Kidney (tissue), 14 donors: Measurements from ENCODE around the gene APOL4. TPM values are rescaled to one million over a fixed set of nuclear protein-coding genes. Genes with fewer than 3 reads are reported as not detected.

Experiments used
- DNase-seq, 5 donors: peaks; one replicate each; pipeline ENCODE4 v3.0.0-alpha.2; 2013 to 2020
- FAIRE-seq: peaks from 2 replicates; lab custom pipeline; 2012; peaks lifted over from hg19 to GRCh38; lab: Jason Lieb, UNC
- H3K27ac ChIP-seq, 2 donors: one replicate each; pipeline ENCODE4 v1.7.0; 2013; ENCODE audit warnings: low read depth in 2 of 2, low read length in 2 of 2, inconsistent platforms in 1 of 2
- H3K27me3 ChIP-seq: one replicate; pipeline ENCODE4 v1.7.1; 2013; ENCODE audit warnings: low read length, inconsistent platforms; ENCODE audit not compliant: control insufficient read depth, insufficient read depth
- H3K36me3 ChIP-seq, 3 donors: one replicate each; pipeline versions ENCODE4 v1.7.0 to v1.7.1; 2013; ENCODE audit warnings: low read length in 3 of 3, control low read depth in 1 of 3, inconsistent platforms in 1 of 3; ENCODE audit not compliant: insufficient read depth in 3 of 3, control insufficient read depth in 2 of 3
- H3K4me1 ChIP-seq, 3 donors: one replicate each; pipeline versions ENCODE4 v1.7.0 to v1.7.1; 2013; ENCODE audit warnings: low read length in 3 of 3, inconsistent platforms in 1 of 3, low read depth in 1 of 3; ENCODE audit not compliant: control insufficient read depth in 2 of 3, insufficient read depth in 2 of 3
- H3K4me3 ChIP-seq, 3 donors: one replicate each; pipeline versions ENCODE4 v1.7.0 to v1.8.1; 2013; ENCODE audit warnings: low read length in 3 of 3, control low read depth in 1 of 3, inconsistent platforms in 1 of 3
- H3K9ac ChIP-seq, 3 donors: one replicate each; pipeline versions ENCODE4 v1.7.0 to v1.7.1; 2013; ENCODE audit warnings: low read length in 3 of 3, control low read depth in 1 of 3, inconsistent platforms in 1 of 3
- H3K9me3 ChIP-seq, 3 donors: one replicate each; pipeline versions ENCODE4 v1.7.0 to v1.7.1; 2013; ENCODE audit warnings: low read length in 3 of 3, control low read depth in 1 of 3, inconsistent platforms in 1 of 3; ENCODE audit not compliant: control insufficient read depth in 2 of 3, insufficient read depth in 1 of 3
- CTCF ChIP-seq: IDR thresholded peaks from 3 replicates; pipeline ENCODE4 v1.5.1; 2012; ENCODE audit warnings: mild to moderate bottlenecking, moderate library complexity, borderline replicate concordance; ENCODE audit not compliant: insufficient read depth; ENCODE audit errors: extremely low read depth
- intact Hi-C: fragments of 100-400 bp; cut with DNase I; formaldehyde crosslinking; loops from one replicate; pipeline ENCODE4 v1.11.1; 2022
- polyA plus RNA-seq: library from polyadenylated mRNA; stranded (reverse); fragments of 350-450 nt; fragmentation: Illumina TruSeq; extraction: RNeasy Lipid Tissue Mini Kit (QIAGEN cat#74804); gene quantifications from one replicate; pipeline ENCODE4 v1.2.3, GENCODE V29; 2014; ENCODE audit warnings: low read depth, low replicate concordance; ENCODE audit not compliant: insufficient read depth
- total RNA-seq: library from RNA; stranded (reverse); fragmentation: NEBNext Ultra II Directional; extraction: Animal tissue kit (Norgen Biotek cat#: 25700); gene quantifications from one replicate; pipeline ENCODE4 v1.2.1, GENCODE V29; 2021
- donor health status: control.
- donor health status: control.
- donor health status: control.
- donor health status: control.
- donor health status: control.
- donor health status: DM: yes; HTN: yes; CAD: no.
- donor health status: Normal renal cell carcinoma (clear cell type).

APOL4 gene
- total and polyA plus RNA-seq, 2 donors from 2014 or later = 6.1 to 8.7 TPM

- H3K9me3 ChIP-seq = no peaks in the 10 kb centered on the region
- peak overlapping the region; percentile 99 for H3K4me3 ChIP-seq
- peaks cover 2 to 18% (median 9%) of the 10 kb centered on the region in 3 donors for H3K4me1 ChIP-seq
- H3K27me3 ChIP-seq = no peaks in the 10 kb centered on the region
- H3K36me3 ChIP-seq = peaks cover 0 to 4% (median 2%) of the 10 kb centered on the region in 3 donors
- peak overlapping the region; percentile 91 to 98 (median 97) for H3K9ac ChIP-seq
- intact Hi-C loops = no loop called here
- FAIRE-seq (no peak), DNase-seq (no peak)
- no peak for TF ChIP-seq CTCF
- H3K27ac ChIP-seq = peak overlapping the region; percentile 96 to 97
Observed at GRCh38 chr22:36239150-36239400, 37.5 kb upstream of the APOL4 start.

- intact Hi-C loops = no loop called here
- no peaks in the 10 kb centered on the region for H3K9me3 ChIP-seq
- DNase-seq = peak in 4 of 5 donors; percentile 21 to 61 (median 42)
- peak overlapping the region; percentile 99 for H3K4me3 ChIP-seq
- peaks cover 2 to 18% (median 9%) of the 10 kb centered on the region in 3 donors for H3K4me1 ChIP-seq
- H3K9ac ChIP-seq = peak overlapping the region; percentile 91 to 98 (median 97)
- peak overlapping the region; percentile 96 to 97 for H3K27ac ChIP-seq
- no peak for TF ChIP-seq CTCF
- peaks cover 0 to 4% (median 2%) of the 10 kb centered on the region in 3 donors for H3K36me3 ChIP-seq
- no peak for FAIRE-seq
- no peaks in the 10 kb centered on the region for H3K27me3 ChIP-seq
Observed at GRCh38 chr22:36238373-36239149, 37.0 kb upstream of the APOL4 start.

GRCh38 chr22:36237462-36238372, 36.1 kb upstream of the APOL4 start:
- no peak for TF ChIP-seq CTCF
- Histone ChIP-seq H3K4me3 (peak overlapping the region in 2 of 3 donors; percentile 99), H3K4me1 (peaks cover 2 to 18% (median 9%) of the 10 kb centered on the region in 3 donors), H3K36me3 (peaks cover 0 to 4% (median 2%) of the 10 kb centered on the region in 3 donors), H3K9ac (peak overlapping the region in 2 of 3 donors; percentile 44 to 97), H3K9me3 (no peaks in the 10 kb centered on the region), H3K27ac (peak overlapping the region; percentile 54 to 96), H3K27me3 (no peaks in the 10 kb centered on the region)
- FAIRE-seq (no peak), DNase-seq (peak in 1 of 5 donors; percentile 44)
- intact Hi-C loops = no loop called here
